ENCODE data around the gene KLHL25. TPM values are rescaled to one million over a fixed set of nuclear protein-coding genes. Genes with fewer than 3 reads are reported as not detected.

KLHL25 gene
- total and polyA plus RNA-seq, 2 of the 13 experiments (the other 11 are each of a cell fraction or from before 2014, with no cell fraction given) = 3.7 to 8.2 TPM

DNA sequence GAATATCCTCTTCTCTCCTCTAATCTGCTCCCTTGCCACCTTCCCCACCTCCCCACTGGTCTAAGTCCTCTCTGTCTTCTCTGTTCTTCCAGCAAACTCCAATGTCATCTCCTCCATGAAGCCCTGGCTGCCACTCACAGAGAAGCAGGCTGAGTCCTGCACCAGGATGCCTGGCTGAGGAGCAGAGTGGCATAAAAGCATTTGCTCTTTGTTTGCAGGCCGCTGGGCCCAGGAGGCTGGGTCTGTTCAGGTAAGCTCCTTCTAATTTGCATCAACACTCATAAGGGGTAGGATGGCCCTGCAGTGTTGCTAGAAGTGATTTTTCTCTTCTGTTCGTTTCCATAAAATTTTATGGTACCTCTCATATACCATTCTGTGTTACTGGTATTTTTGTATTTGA, 43.2 kb upstream of the KLHL25 start:
- POLR2A ChIA-PET = no interaction called here
- no peak overlapping the region for H3K9ac ChIP-seq (ENCODE audit: insufficient read depth, low read depth, low read length)
- ATAC-seq (no peak; the same call in 2 of the 3 replicates), FAIRE-seq (no peak), DNase-seq (ENCODE audit: low spot score) (no peak)
- H3K4me2 ChIP-seq (ENCODE audit: low read depth, low read length) = peak overlapping the region; percentile 64; the same call in 1 of the 2 replicates
- H3K9me3 ChIP-seq (ENCODE audit: low read length) = no peaks in the 10 kb centered on the region
- no peak overlapping the region; a peak in 1 of 6 replicates for H3K4me3 ChIP-seq (replicated peaks in 1 of 3; ENCODE audit: insufficient read depth in 1 of 3, low read depth in 2 of 3, low read length in 3 of 3)
- H3K79me2 ChIP-seq (ENCODE audit: insufficient read depth, low read length) = no peaks in the 10 kb centered on the region
- in situ Hi-C loops (cut with HindIII; ENCODE audit: extremely low pct_ligation_motif_present, low pct_unique_long_range_greater_than_20kb) = loop anchor here (25.0 kb wide), 2 partner anchors 226 to 551 kb away; no protein-coding TSS in a partner anchor
- no peaks in the 10 kb centered on the region for H4K20me1 ChIP-seq (ENCODE audit: insufficient read depth, low read length)
- H3K27ac ChIP-seq (ENCODE audit: extremely low read length, insufficient read depth, low read length) = no peak overlapping the region
- peaks cover 1% of the 10 kb centered on the region in 2 experiments; a peak in 2 of 5 replicates for H3K27me3 ChIP-seq (ENCODE audit: control insufficient read depth in 1 of 2, insufficient read depth in 2 of 2, low read length in 2 of 2)
- no peak overlapping the region for H2AFZ ChIP-seq (ENCODE audit: low read length)
- no peaks in the 10 kb centered on the region for H3K36me3 ChIP-seq (replicated peaks in 1 of 2; ENCODE audit: control insufficient read depth in 1 of 2, insufficient read depth in 2 of 2, low read length in 2 of 2)
- 4% methylated on average over 2 of the region's 2 CpGs for WGBS (ENCODE audit: low lambda C conversion rate)
- H3K4me1 ChIP-seq (ENCODE audit: insufficient read depth, low read length) = peaks cover 41% of the 10 kb centered on the region
- intact Hi-C loops (cut with micrococcal nuclease; ENCODE audit: unreplicated experiment) = loop anchor here (10.0 kb wide), 1 partner anchor 223 kb away; no protein-coding TSS in a partner anchor
- CTCF ChIA-PET (ENCODE audit: low intra/inter-chr PET ratio, low total read pairs) = no interaction called here
- no TSS peak for BruUV-seq (replicated peaks)
- TF ChIP-seq PRMT3 (CRISPR knock-in tag; IDR thresholded peaks at IDR 0.05; ENCODE audit: borderline replicate concordance, low read depth) = no peak
- TF ChIP-seq SP4 (CRISPR knock-in tag; IDR thresholded peaks at IDR 0.05) = no peak
- TF ChIP-seq, protein P1, sequence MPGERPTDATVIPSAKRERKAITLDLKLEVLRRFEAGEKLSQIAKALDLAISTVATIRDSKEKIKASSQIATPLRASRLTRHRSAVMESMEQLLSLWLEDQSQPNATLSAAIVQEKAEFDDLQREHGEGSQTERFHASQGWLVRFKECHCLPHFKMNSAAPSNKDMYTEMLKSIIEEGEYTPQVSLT (CRISPR knock-in tag; IDR thresholded peaks at IDR 0.05; ENCODE audit: borderline replicate concordance, low read depth) = no peak
- no peak for TF ChIP-seq CREB1 (IDR thresholded peaks at IDR 0.05)
- TF ChIP-seq CREB1 (CRISPR knock-in tag; IDR thresholded peaks at IDR 0.05) = no peak
- no peak for TF ChIP-seq SNAI1 (CRISPR knock-in tag; IDR thresholded peaks at IDR 0.05; ENCODE audit: borderline replicate concordance)
- TF ChIP-seq REL (CRISPR knock-in tag; conservative IDR thresholded peaks at IDR 0.05) = no peak
- TF ChIP-seq NFKBIZ (CRISPR knock-in tag; IDR thresholded peaks at IDR 0.05) = no peak
- TF ChIP-seq HOXA9 (CRISPR knock-in tag; IDR thresholded peaks at IDR 0.05; ENCODE audit: borderline replicate concordance) = no peak
- TF ChIP-seq RBFOX2 (IDR thresholded peaks at IDR 0.05; ENCODE audit: low read depth, low read length) = no peak
- no peak for TF ChIP-seq RFXANK (CRISPR knock-in tag; IDR thresholded peaks at IDR 0.05)
- no peak for TF ChIP-seq ZNF816 (CRISPR knock-in tag; IDR thresholded peaks at IDR 0.05; ENCODE audit: borderline replicate concordance)
- TF ChIP-seq, protein P2, sequence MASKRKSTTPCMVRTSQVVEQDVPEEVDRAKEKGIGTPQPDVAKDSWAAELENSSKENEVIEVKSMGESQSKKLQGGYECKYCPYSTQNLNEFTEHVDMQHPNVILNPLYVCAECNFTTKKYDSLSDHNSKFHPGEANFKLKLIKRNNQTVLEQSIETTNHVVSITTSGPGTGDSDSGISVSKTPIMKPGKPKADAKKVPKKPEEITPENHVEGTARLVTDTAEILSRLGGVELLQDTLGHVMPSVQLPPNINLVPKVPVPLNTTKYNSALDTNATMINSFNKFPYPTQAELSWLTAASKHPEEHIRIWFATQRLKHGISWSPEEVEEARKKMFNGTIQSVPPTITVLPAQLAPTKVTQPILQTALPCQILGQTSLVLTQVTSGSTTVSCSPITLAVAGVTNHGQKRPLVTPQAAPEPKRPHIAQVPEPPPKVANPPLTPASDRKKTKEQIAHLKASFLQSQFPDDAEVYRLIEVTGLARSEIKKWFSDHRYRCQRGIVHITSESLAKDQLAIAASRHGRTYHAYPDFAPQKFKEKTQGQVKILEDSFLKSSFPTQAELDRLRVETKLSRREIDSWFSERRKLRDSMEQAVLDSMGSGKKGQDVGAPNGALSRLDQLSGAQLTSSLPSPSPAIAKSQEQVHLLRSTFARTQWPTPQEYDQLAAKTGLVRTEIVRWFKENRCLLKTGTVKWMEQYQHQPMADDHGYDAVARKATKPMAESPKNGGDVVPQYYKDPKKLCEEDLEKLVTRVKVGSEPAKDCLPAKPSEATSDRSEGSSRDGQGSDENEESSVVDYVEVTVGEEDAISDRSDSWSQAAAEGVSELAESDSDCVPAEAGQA (IDR thresholded peaks at IDR 0.05; ENCODE audit: low read depth) = no peak
- TF ChIP-seq, protein P2 (CRISPR knock-in tag; IDR thresholded peaks at IDR 0.05; ENCODE audit: borderline replicate concordance) = no peak
- no peak for TF ChIP-seq GATAD1 (CRISPR knock-in tag; IDR thresholded peaks at IDR 0.05)

All from HepG2 (cell line).